ENCODE data around the gene IQGAP2.

DNA sequence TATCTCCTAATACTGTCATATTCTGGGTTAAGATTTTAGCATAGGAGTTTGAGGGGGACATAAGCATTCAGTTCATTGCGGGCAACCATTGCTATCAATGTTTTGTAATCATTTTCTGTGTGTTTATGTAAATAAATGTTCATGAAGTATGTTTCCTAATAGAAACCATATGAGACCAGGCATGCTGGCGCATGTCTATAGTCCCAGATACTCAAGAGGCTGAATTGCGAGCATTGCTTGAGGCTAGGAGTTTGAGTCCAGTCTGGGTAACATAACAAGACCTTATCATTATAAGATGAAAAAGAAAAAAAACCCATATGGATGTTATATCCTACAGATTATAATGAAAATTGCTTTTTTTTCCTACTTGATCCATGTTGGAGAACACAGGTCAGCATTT is 129.0 kb downstream of the IQGAP2 start:
- TF ChIP-seq EZH2 (IDR thresholded peaks at IDR 0.05) (no peak), POLR2AphosphoS5 (IDR thresholded peaks at IDR 0.05; ENCODE audit: borderline replicate concordance, low read depth, low read length) (no peak)
